AG09319 (cell line): ENCODE results near the gene FAM161B.
"Not testable (repeated sequence)": the region's sequence is repeated elsewhere in the genome, so short reads cannot be mapped to it uniquely, and the experiment has no call there.

Experiments
- DNase-seq: peaks from one replicate; pipeline ENCODE4 v3.0.0-alpha.2; 2010; ENCODE audit warnings: low read depth; ENCODE audit errors: extremely low read depth
- CTCF ChIP-seq: IDR thresholded peaks from 2 replicates; pipeline ENCODE4 v1.5.1; 2011; ENCODE audit warnings: low read depth, mild to moderate bottlenecking, inconsistent platforms, low read length, moderate library complexity

The FAM161B gene

GRCh38 chr14:73991092-73991491 lies 41.2 kb upstream of the FAM161B start:
- DNase-seq: no peak
- TF ChIP-seq CTCF: no peak

- DNase-seq: not testable (repeated sequence)
Observed at GRCh38 chr14:73988656-73989055, 38.8 kb upstream of the FAM161B start.

- no peak for TF ChIP-seq CTCF
Observed at GRCh38 chr14:73988065-73988464, 38.2 kb upstream of the FAM161B start.

GRCh38 chr14:73977896-73978295 lies 28.0 kb upstream of the FAM161B start:
- TF ChIP-seq CTCF: no peak
- DNase-seq: no peak

More at GRCh38 chr14:73988065-73988464, 38.2 kb upstream of the FAM161B start:
- no peak for DNase-seq

GRCh38 chr14:73976125-73976524 lies 26.2 kb upstream of the FAM161B start:
- no peak for DNase-seq
- TF ChIP-seq CTCF: no peak

- DNase-seq: no peak
- no peak for TF ChIP-seq CTCF
Observed at GRCh38 chr14:73973497-73973896, 23.6 kb upstream of the FAM161B start.

- no peak for DNase-seq
- no peak for TF ChIP-seq CTCF
Observed at GRCh38 chr14:73968885-73969284, 19.0 kb upstream of the FAM161B start.

GRCh38 chr14:73965216-73965615 lies 15.3 kb upstream of the FAM161B start:
- no peak for TF ChIP-seq CTCF
- DNase-seq: no peak
